ENCODE measurements around the gene CECR2. TPM values are rescaled to one million over a fixed set of nuclear protein-coding genes. Genes with fewer than 3 reads are reported as not detected.

CECR2 gene
- total RNA-seq, 1 experiment from 2014 or later: 111 TPM

DNA sequence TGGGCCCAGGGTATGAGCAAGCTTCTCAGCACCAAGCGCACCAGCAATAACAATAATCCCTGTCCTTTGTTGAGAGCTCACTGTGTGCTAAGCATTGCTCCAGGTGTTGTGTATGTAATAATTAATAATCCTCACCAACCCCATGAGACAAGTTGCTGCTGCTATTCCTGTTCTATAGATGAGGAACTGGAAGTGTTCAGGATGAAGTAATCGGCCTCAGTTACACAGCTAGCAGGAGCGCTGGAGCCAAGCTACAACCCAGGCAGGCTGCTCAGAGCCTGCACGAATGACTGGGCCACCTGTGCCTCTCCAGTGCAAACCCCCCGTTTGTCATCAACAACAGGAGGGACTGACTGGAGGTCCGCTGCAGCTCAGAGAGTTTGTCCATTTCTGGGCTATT is 35.2 kb upstream of the CECR2 start:
- Mint-ChIP-seq H3K4me3 (no peak overlapping the region), H3K4me1 (peaks cover 7% of the 10 kb centered on the region), H3K9me3 (no peaks in the 10 kb centered on the region), H3K27me3 (ENCODE audit: low read depth) (no peaks in the 10 kb centered on the region), H3K36me3 (no peaks in the 10 kb centered on the region), H3K27ac (peak overlapping the region; percentile 6; the same call in 1 of the 2 replicates)
- POLR2A ChIA-PET: no interaction called here
- TF ChIP-seq ESRRA (CRISPR knock-in tag; IDR thresholded peaks at IDR 0.05; ENCODE audit: borderline replicate concordance): no peak
- TF ChIP-seq, protein P1, sequence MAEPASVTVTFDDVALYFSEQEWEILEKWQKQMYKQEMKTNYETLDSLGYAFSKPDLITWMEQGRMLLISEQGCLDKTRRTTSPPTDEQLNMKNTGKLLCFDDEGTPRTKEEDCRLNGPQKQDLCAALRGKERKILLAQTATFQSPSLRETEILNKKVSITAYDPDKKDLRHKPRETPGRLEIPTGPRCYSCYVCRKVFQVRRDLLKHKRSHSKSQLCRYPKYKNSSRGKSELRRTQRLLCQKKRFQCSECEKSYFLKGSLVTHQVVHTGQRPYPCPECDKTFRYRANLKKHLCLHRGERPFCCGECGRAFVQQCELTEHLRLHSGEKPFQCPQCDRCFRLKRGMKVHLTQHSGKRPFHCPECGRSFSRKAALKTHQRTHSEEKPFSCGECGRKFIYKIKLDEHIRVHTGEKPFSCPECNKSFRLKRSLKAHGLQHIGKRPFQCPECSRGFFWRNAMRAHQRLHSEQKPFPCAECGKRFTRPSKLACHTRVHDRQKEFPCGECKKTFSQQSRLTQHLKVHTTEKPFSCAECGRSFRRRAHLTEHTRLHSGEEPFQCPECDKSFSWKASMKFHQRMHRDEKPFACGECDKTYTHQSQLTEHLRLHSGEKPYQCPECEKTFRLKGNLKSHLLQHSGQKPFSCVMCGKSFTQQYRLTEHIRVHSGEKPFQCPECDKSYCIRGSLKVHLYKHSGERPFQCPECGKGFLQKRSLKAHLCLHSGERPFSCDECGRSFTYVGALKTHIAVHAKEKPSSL (CRISPR knock-in tag; conservative IDR thresholded peaks at IDR 0.05): no peak
- no peak for TF ChIP-seq RORB (CRISPR knock-in tag; IDR thresholded peaks at IDR 0.05)
- TF ChIP-seq, protein P2, sequence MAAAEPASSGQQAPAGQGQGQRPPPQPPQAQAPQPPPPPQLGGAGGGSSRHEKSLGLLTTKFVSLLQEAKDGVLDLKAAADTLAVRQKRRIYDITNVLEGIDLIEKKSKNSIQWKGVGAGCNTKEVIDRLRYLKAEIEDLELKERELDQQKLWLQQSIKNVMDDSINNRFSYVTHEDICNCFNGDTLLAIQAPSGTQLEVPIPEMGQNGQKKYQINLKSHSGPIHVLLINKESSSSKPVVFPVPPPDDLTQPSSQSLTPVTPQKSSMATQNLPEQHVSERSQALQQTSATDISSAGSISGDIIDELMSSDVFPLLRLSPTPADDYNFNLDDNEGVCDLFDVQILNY (CRISPR knock-in tag; IDR thresholded peaks at IDR 0.05): no peak
- no peak for TF ChIP-seq HMGA2 (CRISPR knock-in tag; IDR thresholded peaks at IDR 0.05)
- TF ChIP-seq NR2C2 (CRISPR knock-in tag; IDR thresholded peaks at IDR 0.05): no peak
- no peak for DNase-seq (ENCODE audit: low spot score)
- CTCF ChIA-PET: interaction anchor here (1.4 kb wide), 1 partner anchor 120 kb away, joined by 4 read pairs; no protein-coding TSS in a partner anchor
- ATAC-seq: no peak

DNA sequence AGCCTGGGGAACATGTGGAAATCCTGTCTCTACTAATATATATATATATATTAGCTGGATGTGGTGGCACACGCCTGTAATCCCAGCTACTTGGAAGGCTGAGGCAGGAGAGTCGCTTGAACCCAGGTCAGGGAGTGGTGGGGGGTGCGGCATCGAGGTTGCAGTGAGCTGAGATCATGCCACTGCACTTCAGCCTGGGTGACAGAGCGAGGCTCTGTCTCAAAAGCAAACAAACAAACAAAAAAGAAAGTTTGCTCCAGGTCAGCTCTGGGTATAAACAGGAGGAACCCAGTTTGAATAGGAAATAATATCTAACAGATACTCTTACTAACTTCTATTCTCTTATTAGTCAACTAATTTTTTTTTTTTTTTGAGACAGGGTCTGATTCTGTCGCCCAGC is 34.3 kb upstream of the CECR2 start:
- peaks cover 9% of the 10 kb centered on the region for H3K4me1 Mint-ChIP-seq
- H3K27ac Mint-ChIP-seq: no peak overlapping the region
- H3K4me3 Mint-ChIP-seq: no peak overlapping the region
- ATAC-seq: no peak
- H3K27me3 Mint-ChIP-seq (ENCODE audit: low read depth): no peaks in the 10 kb centered on the region
- ChIA-PET POLR2A (interaction anchor here (0.7 kb wide), 1 partner anchor 23 kb away, joined by 3 read pairs; no protein-coding TSS in a partner anchor), CTCF (interaction anchor here (1.4 kb wide), 1 partner anchor 121 kb away, joined by 4 read pairs; no protein-coding TSS in a partner anchor)
- no peak for DNase-seq (ENCODE audit: low spot score)
- H3K9me3 Mint-ChIP-seq: no peaks in the 10 kb centered on the region
- no peaks in the 10 kb centered on the region for H3K36me3 Mint-ChIP-seq
- TF ChIP-seq, protein P3, sequence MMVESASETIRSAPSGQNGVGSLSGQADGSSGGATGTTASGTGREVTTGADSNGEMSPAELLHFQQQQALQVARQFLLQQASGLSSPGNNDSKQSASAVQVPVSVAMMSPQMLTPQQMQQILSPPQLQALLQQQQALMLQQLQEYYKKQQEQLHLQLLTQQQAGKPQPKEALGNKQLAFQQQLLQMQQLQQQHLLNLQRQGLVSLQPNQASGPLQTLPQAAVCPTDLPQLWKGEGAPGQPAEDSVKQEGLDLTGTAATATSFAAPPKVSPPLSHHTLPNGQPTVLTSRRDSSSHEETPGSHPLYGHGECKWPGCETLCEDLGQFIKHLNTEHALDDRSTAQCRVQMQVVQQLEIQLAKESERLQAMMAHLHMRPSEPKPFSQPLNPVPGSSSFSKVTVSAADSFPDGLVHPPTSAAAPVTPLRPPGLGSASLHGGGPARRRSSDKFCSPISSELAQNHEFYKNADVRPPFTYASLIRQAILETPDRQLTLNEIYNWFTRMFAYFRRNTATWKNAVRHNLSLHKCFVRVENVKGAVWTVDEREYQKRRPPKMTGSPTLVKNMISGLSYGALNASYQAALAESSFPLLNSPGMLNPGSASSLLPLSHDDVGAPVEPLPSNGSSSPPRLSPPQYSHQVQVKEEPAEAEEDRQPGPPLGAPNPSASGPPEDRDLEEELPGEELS (CRISPR knock-in tag; IDR thresholded peaks at IDR 0.05): no peak
- TF ChIP-seq, protein P4, sequence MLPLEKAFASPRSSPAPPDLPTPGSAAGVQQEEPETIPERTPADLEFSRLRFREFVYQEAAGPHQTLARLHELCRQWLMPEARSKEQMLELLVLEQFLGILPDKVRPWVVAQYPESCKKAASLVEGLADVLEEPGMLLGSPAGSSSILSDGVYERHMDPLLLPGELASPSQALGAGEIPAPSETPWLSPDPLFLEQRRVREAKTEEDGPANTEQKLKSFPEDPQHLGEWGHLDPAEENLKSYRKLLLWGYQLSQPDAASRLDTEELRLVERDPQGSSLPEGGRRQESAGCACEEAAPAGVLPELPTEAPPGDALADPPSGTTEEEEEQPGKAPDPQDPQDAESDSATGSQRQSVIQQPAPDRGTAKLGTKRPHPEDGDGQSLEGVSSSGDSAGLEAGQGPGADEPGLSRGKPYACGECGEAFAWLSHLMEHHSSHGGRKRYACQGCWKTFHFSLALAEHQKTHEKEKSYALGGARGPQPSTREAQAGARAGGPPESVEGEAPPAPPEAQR (CRISPR knock-in tag; IDR thresholded peaks at IDR 0.05): no peak
- TF ChIP-seq, protein P5, sequence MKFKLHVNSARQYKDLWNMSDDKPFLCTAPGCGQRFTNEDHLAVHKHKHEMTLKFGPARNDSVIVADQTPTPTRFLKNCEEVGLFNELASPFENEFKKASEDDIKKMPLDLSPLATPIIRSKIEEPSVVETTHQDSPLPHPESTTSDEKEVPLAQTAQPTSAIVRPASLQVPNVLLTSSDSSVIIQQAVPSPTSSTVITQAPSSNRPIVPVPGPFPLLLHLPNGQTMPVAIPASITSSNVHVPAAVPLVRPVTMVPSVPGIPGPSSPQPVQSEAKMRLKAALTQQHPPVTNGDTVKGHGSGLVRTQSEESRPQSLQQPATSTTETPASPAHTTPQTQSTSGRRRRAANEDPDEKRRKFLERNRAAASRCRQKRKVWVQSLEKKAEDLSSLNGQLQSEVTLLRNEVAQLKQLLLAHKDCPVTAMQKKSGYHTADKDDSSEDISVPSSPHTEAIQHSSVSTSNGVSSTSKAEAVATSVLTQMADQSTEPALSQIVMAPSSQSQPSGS (CRISPR knock-in tag; IDR thresholded peaks at IDR 0.05; ENCODE audit: borderline replicate concordance, low read depth): no peak
- TF ChIP-seq, protein P2 (CRISPR knock-in tag; IDR thresholded peaks at IDR 0.05): no peak
- TF ChIP-seq HMGA2 (CRISPR knock-in tag; IDR thresholded peaks at IDR 0.05) (no peak), ZNF396 (CRISPR knock-in tag; IDR thresholded peaks at IDR 0.05; ENCODE audit: borderline replicate concordance) (no peak), SOX15 (CRISPR knock-in tag; IDR thresholded peaks at IDR 0.05) (no peak), SP1 (CRISPR knock-in tag; conservative IDR thresholded peaks at IDR 0.05) (no peak)
- TF ChIP-seq, protein P6, sequence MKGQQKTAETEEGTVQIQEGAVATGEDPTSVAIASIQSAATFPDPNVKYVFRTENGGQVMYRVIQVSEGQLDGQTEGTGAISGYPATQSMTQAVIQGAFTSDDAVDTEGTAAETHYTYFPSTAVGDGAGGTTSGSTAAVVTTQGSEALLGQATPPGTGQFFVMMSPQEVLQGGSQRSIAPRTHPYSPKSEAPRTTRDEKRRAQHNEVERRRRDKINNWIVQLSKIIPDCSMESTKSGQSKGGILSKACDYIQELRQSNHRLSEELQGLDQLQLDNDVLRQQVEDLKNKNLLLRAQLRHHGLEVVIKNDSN (CRISPR knock-in tag; IDR thresholded peaks at IDR 0.05): no peak
- TF ChIP-seq, protein P7, sequence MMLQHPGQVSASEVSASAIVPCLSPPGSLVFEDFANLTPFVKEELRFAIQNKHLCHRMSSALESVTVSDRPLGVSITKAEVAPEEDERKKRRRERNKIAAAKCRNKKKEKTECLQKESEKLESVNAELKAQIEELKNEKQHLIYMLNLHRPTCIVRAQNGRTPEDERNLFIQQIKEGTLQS (CRISPR knock-in tag; conservative IDR thresholded peaks at IDR 0.05): no peak
- TF ChIP-seq, protein P1 (CRISPR knock-in tag; conservative IDR thresholded peaks at IDR 0.05): no peak

Data from WTC11 (cell line).